ENCODE measurements around the gene HAND2.

GRCh38 chr4:173509036-173510001 lies 20.7 kb downstream of the HAND2 start:
- TF ChIP-seq SP1 (IDR thresholded peaks at IDR 0.05) = no peak
- TF ChIP-seq ARNT (IDR thresholded peaks at IDR 0.05) = no peak
- no peak for TF ChIP-seq HDGF (IDR thresholded peaks at IDR 0.05; ENCODE audit: borderline replicate concordance)
- TF ChIP-seq L3MBTL2 (conservative IDR thresholded peaks at IDR 0.05) = no peak
- no peak for TF ChIP-seq ELF4 (IDR thresholded peaks at IDR 0.05)
- no peak for TF ChIP-seq LEF1 (IDR thresholded peaks at IDR 0.05; ENCODE audit: borderline replicate concordance)
- TF ChIP-seq TARDBP (IDR thresholded peaks at IDR 0.05) = no peak
